ENCODE results near the gene TRIL.

TRIL gene

DNA sequence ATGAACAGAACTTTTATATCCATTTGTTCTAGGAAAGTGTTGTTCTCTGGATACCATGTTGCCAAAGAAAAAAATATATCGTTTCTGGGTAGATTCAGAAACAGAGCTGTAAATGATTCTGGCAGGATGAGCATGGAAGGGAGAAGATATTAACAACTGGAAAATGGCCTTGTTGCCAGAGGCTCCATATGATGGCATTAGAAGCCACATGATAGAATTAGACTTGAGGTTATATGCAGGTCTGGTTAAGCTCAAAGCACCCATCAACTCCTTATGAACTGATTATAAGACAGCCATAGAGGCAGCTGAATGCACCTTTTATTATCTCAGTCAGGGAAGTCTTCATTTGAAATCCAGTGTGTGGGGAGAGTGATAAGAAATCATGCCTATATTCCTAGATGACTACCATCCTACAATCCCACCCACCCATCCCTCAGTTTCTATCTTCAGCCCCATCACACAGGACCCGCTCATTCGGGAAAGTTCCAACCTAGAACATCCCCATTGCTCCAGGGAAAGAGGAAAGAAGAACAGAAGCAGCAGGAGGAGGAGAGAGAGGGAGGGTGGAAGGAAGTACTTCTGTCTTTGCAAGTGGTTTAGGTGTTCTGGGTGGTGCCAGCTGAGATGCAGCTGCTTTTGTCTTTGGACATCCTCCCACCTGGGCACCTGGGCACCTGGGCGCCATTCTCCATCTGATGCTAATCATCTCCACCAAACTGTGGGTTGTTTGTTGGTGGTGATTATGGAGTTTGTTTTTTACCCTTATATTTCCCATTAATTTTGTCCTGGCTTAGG lies 25.5 kb upstream of the TRIL start:
- no peak for DNase-seq (ENCODE audit: low read depth in 2 of 2)

GRCh38 chr7:28981161-28981465 lies 23.0 kb upstream of the TRIL start:
- no peak for DNase-seq (ENCODE audit: low read depth in 2 of 2)

- no peak for DNase-seq (ENCODE audit: low read depth in 2 of 2)
Measured at GRCh38 chr7:28980451-28981160, 22.5 kb upstream of the TRIL start.

DNA sequence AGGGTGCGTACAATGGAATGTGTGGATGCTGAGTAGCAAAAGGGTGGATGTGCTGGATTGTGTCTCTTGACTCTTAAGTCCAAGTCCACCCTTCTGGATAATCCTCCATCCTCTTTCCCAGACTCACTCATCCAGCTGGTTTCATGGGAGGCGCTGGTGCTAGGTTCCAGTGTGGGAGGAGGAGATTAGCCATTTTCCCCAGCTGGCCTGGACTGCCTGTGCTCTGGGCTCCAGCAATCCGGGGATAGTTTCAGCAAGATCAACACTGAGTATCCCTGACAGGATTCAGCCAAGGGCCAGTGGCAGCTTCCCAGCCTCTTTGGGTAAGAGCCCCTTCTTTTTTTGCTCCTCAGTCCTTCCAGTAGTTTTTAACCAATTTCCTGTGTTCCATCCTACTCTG lies 21.6 kb upstream of the TRIL start:
- no peak for DNase-seq (ENCODE audit: low read depth in 2 of 2)

DNA sequence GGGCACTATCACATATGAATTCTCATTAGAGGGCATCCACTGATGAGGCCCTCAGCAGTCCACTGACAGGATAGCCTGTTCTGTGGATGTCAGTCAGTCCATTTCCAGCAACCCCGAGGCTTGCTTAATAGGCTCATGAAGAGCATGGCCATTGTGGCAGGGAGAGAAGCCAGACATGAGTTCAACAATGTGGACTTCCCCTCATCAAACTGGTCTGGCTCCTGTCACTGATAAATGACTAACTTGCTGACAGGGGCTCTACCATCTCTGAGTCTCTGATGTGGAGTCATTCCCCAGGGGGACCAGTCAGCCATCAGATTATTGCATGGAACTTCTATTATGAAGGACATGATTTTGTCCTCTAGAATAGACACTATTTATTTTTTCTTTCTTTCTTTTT lies 19.8 kb upstream of the TRIL start:
- DNase-seq (ENCODE audit: low read depth in 2 of 2): no peak

GRCh38 chr7:28976022-28976421 lies 17.9 kb upstream of the TRIL start:
- DNase-seq (ENCODE audit: low read depth in 2 of 2): no peak

GRCh38 chr7:28973591-28973990 lies 15.5 kb upstream of the TRIL start:
- DNase-seq (ENCODE audit: low read depth in 2 of 2): no peak

DNA sequence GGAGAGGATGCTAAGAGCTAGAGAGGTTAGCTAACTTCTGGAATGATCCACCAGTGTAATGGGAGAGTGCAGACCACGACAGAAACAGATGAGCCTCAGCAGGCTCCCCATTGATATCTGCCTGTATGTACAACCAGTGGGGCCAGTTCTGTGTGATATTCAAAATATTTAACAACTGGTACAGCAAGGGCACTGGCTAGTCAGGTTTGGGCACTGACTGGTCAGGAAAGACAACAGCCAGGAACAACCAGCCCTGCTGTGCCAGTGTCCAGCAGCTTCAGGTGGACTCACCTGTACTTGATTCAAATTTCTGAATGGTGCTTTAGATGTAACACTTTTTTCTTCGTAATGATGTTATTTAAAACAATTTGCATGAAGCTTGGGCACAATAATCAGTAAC lies 5.9 kb upstream of the TRIL start:
- DNase-seq (ENCODE audit: low read depth in 2 of 2): no peak

- DNase-seq (ENCODE audit: low read depth in 2 of 2): no peak
Measured at GRCh38 chr7:28961972-28962371, 3.8 kb upstream of the TRIL start.

- DNase-seq (ENCODE audit: low read depth in 2 of 2): no peak
Measured at GRCh38 chr7:28960071-28960840, 2.1 kb upstream of the TRIL start.

DNA sequence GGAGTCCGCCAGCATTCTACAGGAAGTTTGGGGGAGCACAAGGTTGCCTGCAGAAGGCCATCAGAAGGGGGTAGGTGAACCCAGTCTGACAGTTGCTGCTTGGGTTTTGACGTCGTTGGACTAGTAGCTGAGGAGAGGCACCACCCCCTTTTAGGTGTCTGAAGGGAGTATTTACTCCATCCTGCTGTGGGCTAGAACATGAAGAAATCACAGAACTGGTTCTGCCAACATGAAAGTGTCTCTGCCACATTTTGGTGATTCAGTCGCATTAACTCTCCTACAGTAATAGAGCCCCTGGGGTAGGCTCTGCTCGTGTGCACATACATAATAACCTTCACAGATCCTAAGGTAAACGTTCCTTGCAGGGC lies 834 bp upstream of the TRIL start:
- no peak for DNase-seq (ENCODE audit: low read depth in 2 of 2)

GRCh38 chr7:28957751-28958234 lies 337 bp downstream of the TRIL start:
- DNase-seq (ENCODE audit: low read depth in 2 of 2): no peak

DNA sequence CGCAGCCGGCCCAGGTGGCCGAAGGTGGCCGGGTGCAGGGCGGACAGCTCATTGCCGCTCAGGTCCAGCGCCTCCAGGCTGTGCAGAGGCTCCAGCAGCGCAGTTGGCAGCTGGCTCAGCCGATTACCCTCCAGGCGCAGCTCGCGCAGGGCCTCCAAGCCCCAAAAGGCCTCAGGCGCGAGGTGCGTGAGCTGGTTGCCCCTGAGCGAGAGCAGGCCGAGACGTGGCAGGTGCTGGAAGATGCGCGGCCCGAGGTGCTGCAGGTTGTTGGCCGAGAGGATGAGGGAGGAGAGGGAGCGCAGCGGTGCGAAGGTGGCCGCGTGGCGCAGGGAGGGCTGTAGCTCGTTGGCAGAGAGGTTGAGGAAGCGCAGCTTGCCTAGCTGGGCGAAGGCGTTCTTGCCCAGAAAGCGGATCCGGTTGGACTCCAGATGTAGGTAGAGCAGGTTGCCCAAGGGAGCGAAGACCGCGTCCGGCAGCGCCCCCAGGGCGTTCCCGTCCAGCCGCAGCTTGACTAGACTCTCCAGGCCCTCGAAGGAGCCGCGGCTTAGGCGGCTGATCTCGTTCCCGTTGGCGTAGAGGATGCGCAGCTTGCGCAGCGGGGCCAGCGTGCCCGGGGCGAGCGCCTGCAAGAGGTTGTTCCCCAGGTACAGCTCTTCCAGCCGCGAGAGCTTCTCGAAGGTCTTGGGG lies 923 bp downstream of the TRIL start:
- DNase-seq (ENCODE audit: low read depth in 2 of 2): no peak

DNA sequence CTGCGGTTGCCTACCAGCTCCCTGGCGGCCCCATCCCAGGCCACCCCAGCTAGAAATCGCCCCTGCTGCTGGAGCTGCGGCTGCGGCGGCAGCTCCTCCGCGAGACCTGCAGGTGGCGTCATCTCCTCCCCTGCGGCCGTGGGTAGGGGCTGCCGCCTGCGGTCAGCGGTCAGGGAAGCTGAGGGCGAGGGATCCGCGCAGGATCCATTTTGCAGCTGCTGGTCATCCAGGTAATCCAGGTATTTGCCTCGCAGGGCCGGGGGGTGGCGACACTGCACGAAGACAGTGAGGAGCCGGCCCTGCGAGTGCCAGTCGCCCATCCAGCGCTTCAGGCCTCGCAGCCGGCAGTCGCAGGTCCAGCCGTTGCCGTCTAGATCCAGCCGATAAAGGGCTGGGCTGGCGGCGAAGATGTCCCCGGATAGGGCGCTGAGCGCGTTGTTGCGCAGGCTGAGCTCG lies 1.5 kb downstream of the TRIL start:
- no peak for DNase-seq (ENCODE audit: low read depth in 2 of 2)

DNA sequence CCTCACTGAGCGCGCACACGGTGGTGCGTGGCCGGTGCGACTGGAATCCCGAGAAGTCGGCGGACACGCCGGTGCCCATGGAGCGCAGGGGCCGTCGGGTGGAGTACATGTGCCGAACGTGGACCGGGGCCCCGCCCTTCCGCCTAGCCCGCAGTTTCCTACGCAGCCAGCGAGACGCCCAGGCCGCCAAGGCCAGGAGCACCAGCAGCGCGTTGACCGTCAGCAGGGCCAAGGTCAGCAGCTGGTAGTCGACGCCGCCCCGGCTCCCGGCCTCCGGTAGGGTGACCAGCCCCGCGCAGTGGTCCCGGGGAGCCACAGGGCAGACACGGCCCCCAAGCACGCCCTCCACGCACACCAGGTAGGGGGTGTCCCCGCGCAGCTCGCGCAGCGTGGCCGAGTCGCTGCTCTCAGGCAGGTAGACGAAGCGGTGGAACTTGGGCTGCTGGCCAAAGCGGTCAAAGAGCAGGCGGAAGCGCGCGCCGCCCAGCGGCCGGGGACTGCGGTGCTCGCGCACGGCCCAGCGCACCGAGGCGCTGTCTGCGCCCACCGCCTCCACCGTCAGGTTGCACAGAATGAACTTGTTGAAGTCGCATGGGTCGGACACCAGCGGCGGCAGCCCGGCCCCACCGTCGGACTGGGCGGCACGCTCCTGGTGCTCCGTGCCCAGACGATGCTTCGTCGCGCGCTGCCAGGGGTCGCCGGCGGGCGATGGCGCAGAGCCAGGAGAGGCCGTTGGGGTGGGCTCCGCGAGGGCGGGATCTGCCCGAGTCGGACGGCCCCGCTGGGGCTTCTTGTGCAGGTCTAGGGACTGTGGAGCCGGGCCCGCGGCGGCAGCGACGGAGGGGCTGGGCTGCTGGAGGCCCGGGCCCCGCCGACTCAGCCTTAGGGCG lies 2.2 kb downstream of the TRIL start:
- no peak for DNase-seq (ENCODE audit: low read depth in 2 of 2)

DNA sequence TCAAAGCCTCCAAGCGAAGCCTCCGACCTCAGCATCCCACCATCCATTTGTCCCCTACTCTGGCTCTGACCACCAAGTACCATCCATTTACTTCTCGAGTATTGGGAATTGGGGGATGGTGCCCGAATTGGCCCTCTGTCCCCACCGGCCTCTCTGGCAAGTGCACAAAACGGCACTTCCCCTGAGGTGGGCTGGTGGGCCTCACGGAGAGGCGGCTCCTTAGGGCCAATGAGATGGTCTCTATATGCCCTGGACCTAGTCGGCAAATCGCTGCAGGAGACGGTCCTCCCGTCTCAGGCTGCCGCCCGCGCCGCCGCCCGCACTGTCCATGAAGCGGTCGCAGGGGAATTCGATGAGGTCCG lies 2.8 kb downstream of the TRIL start:
- no peak for DNase-seq (ENCODE audit: low read depth in 2 of 2)

DNA sequence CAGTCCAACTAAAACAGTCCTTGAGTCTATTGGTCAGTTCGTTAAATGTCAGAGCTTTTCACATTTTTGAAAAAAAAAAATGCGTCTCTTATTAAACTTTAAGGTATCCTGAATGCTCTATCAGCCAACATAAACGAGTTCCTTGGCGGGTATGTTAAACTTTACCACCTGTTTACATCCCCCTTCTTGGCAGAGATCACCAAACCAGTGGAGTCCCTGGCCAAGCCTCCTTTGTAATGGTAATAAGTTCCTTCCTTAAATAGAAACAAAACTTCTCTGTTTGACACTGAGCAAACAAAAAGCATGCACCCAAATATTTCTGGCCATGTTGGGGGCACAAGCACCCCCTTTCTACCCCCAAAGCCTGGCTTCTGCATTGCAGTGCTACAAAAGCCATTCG lies 3.2 kb downstream of the TRIL start:
- no peak for DNase-seq (ENCODE audit: low read depth in 2 of 2)

DNA sequence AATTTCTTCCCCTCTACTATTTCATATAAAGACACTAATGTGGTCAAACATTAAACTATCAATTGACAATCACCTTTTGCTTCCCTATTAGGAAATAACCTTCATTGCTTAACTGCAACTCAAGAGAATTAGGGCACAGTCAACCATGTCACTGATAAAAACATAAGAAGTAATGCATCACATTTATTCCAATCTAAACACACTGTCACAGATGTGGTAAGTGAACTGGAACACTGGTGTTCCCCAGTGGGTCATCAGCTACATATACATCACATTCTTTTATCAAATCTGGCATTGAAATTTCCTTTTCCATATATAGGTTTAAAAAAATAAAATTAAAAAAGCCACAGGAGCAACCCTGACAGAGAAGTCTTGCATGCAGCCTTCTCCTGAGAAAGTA lies 3.7 kb downstream of the TRIL start:
- DNase-seq (ENCODE audit: low read depth in 2 of 2): no peak

GRCh38 chr7:28953633-28954032 lies 4.5 kb downstream of the TRIL start:
- DNase-seq (ENCODE audit: low read depth in 2 of 2): no peak

- no peak for DNase-seq (ENCODE audit: low read depth in 2 of 2)
Measured at GRCh38 chr7:28942168-28942567, 16.0 kb downstream of the TRIL start.

DNA sequence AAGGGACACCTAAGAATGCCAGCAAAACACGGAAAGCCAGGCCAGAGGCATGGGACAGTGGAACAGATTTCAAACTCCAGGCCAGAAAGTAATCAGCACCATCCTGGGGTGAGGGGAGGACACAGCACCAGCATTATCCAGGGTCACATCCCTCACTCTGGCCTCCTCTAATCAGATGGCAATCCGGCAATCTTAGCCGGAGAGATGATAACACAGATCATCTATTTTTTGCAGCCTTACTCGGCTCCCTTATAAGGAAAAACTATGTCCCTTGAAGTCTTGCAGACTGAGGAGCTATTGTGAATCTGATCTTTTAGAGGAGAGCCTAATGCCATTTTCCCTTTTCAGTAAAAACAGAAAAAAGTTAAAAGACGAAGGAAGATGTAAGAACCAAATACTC lies 16.5 kb downstream of the TRIL start:
- DNase-seq (ENCODE audit: low read depth in 2 of 2): no peak

All from stimulated activated CD4-positive, alpha-beta T cell treated with anti-CD3 and anti-CD28 coated beads, Interleukin-15, amount 100 ng/mL, for 48 hours (primary cell).